Measurements from ENCODE around the gene MKRN2. TPM values are rescaled to one million over a fixed set of nuclear protein-coding genes. Genes with fewer than 3 reads are reported as not detected.

Gene MKRN2
- total RNA-seq, 1 experiment from 2014 or later = 20.3 TPM

DNA sequence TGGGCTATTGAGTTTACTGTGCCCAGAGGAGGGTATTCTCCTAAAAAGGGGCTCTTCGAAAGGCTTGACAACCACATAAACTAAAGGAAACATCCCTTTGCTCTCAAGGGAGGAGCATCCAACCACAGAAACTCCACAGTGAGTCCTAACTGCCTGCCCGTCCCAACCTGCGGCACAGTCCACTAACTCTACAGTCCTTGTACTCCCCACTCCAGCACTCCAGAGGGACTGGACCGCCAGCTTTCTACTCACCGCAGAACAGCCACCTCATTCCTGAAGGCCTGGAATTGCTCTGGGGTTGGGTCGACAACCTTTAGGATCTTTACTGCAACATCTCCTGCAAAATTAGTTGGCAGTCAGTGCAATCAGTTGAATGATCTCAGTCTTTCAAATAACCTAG lies 34.6 kb downstream of the MKRN2 start:
- H3K27me3 Mint-ChIP-seq (ENCODE audit: unreplicated experiment) = no peaks in the 10 kb centered on the region
- intact Hi-C loops (cut with micrococcal nuclease; ENCODE audit: unreplicated experiment) = no loop called here
- BruUV-seq (replicated peaks) = no TSS peak
- TF ChIP-seq, protein P1, sequence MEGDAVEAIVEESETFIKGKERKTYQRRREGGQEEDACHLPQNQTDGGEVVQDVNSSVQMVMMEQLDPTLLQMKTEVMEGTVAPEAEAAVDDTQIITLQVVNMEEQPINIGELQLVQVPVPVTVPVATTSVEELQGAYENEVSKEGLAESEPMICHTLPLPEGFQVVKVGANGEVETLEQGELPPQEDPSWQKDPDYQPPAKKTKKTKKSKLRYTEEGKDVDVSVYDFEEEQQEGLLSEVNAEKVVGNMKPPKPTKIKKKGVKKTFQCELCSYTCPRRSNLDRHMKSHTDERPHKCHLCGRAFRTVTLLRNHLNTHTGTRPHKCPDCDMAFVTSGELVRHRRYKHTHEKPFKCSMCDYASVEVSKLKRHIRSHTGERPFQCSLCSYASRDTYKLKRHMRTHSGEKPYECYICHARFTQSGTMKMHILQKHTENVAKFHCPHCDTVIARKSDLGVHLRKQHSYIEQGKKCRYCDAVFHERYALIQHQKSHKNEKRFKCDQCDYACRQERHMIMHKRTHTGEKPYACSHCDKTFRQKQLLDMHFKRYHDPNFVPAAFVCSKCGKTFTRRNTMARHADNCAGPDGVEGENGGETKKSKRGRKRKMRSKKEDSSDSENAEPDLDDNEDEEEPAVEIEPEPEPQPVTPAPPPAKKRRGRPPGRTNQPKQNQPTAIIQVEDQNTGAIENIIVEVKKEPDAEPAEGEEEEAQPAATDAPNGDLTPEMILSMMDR (IDR thresholded peaks at IDR 0.05; ENCODE audit: unreplicated experiment) = no peak
- H3K9me3 Mint-ChIP-seq (ENCODE audit: low read depth, unreplicated experiment) = no peaks in the 10 kb centered on the region
- CTCF ChIA-PET = no interaction called here
- no peak for DNase-seq
- H3K36me3 Mint-ChIP-seq (ENCODE audit: insufficient read depth, unreplicated experiment) = peaks cover 51% of the 10 kb centered on the region
- no peak overlapping the region for H3K27ac Mint-ChIP-seq (ENCODE audit: unreplicated experiment)
- no peak overlapping the region for H3K4me3 Mint-ChIP-seq (ENCODE audit: low read depth, unreplicated experiment)
- H3K4me1 Mint-ChIP-seq (ENCODE audit: low read depth, unreplicated experiment) = peaks cover 7% of the 10 kb centered on the region

DNA sequence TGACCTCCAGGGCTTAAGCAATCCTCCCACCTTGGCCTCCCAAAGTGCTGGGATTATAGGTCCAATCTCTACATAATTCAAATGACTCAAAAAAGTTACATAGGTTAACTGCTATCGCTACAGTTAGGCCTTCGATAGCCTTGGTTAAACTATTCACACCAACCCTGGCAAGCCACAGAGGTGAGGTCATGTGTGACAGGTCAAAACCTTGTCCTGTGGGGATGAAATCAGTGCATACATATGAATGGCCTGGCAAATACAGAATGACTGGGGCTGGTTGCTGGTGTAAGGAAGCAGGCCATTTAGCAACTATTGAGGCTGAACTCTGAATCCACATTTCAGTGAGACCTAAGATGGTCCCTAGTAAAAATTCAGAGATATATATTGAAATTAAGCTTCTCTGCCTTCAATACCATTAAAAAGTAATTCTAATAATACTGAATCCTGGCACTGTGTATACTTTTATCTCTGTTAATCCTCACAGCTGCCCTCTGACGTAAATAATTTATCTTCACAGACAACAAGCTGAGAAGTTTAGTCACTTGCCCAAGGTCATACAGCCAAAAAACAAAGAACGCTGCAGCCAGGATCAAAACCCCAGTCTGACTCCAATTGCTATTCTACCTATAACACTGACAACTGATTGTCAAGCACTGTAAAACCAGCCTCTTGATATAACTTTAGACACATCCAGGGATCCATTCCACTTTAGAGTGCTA lies 35.3 kb downstream of the MKRN2 start:
- CTCF ChIA-PET = interaction anchor here (0.7 kb wide), 1 partner anchor 282 kb away, joined by 4 read pairs; no protein-coding TSS in a partner anchor
- Mint-ChIP-seq H3K27me3 (ENCODE audit: unreplicated experiment) (no peaks in the 10 kb centered on the region), H3K36me3 (ENCODE audit: insufficient read depth, unreplicated experiment) (peaks cover 58% of the 10 kb centered on the region), H3K27ac (ENCODE audit: unreplicated experiment) (no peak overlapping the region), H3K4me1 (ENCODE audit: low read depth, unreplicated experiment) (peaks cover 7% of the 10 kb centered on the region), H3K9me3 (ENCODE audit: low read depth, unreplicated experiment) (no peaks in the 10 kb centered on the region), H3K4me3 (ENCODE audit: low read depth, unreplicated experiment) (no peak overlapping the region)
- no TSS peak for BruUV-seq (replicated peaks)
- intact Hi-C loops (cut with micrococcal nuclease; ENCODE audit: unreplicated experiment) = no loop called here
- DNase-seq = no peak
- TF ChIP-seq, protein P1 (IDR thresholded peaks at IDR 0.05; ENCODE audit: unreplicated experiment) = no peak

DNA sequence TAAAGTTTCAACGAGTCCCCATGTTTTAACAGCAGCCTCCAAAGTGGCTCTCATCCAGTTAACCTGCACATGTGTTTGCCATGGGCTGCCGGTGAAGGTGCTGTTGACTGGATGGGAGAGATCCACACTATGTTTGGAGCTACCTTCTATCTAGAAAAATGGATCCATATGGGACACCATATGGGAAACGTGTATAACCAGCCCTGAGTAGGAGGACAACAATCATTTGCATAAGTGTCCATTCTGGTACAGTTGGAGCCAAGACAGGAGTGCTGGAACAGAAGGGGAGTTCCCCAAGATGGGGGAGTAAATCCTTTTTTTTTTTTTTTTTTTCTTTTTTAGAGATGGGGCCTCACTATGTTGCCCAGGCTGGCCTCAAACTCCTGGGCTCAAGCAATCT lies 36.6 kb downstream of the MKRN2 start:
- TF ChIP-seq, protein P1 (IDR thresholded peaks at IDR 0.05; ENCODE audit: unreplicated experiment) = no peak
- intact Hi-C loops (cut with micrococcal nuclease; ENCODE audit: unreplicated experiment) = no loop called here
- H3K4me3 Mint-ChIP-seq (ENCODE audit: low read depth, unreplicated experiment) = no peak overlapping the region
- peaks cover 62% of the 10 kb centered on the region for H3K36me3 Mint-ChIP-seq (ENCODE audit: insufficient read depth, unreplicated experiment)
- H3K9me3 Mint-ChIP-seq (ENCODE audit: low read depth, unreplicated experiment) = no peaks in the 10 kb centered on the region
- DNase-seq = no peak
- no peak overlapping the region for H3K27ac Mint-ChIP-seq (ENCODE audit: unreplicated experiment)
- no TSS peak for BruUV-seq (replicated peaks)
- H3K4me1 Mint-ChIP-seq (ENCODE audit: low read depth, unreplicated experiment) = peaks cover 7% of the 10 kb centered on the region
- H3K27me3 Mint-ChIP-seq (ENCODE audit: unreplicated experiment) = no peaks in the 10 kb centered on the region
- CTCF ChIA-PET = interaction anchor here (0.6 kb wide), 1 partner anchor 67 kb away, joined by 3 read pairs; no protein-coding TSS in a partner anchor

DNA sequence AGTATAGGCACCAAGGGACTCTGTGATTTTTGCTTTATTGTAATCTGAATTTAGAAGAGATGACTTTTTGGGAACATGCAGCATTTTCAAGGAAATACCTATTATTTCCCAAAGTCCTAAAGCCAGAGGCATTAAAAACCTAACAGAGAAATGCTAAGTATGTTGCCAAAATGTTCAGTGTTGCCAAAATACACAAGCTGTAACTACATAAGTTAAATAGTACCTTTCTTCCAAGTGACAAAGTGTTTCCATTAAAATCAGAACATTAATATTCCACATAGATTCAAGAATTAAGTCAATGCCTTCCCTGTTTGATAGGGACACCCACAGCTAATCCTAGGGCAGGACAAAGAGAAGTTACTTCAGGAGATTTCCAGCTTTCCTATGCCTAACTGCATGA lies 42.0 kb downstream of the MKRN2 start:
- Mint-ChIP-seq H3K27me3 (ENCODE audit: unreplicated experiment) (no peaks in the 10 kb centered on the region), H3K36me3 (ENCODE audit: insufficient read depth, unreplicated experiment) (peaks cover 29% of the 10 kb centered on the region), H3K27ac (ENCODE audit: unreplicated experiment) (no peak overlapping the region), H3K4me3 (ENCODE audit: low read depth, unreplicated experiment) (no peak overlapping the region), H3K9me3 (ENCODE audit: low read depth, unreplicated experiment) (no peaks in the 10 kb centered on the region), H3K4me1 (ENCODE audit: low read depth, unreplicated experiment) (no peaks in the 10 kb centered on the region)
- CTCF ChIA-PET = no interaction called here
- no TSS peak for BruUV-seq (replicated peaks)
- TF ChIP-seq, protein P1 (IDR thresholded peaks at IDR 0.05; ENCODE audit: unreplicated experiment) = no peak
- no peak for DNase-seq
- intact Hi-C loops (cut with micrococcal nuclease; ENCODE audit: unreplicated experiment) = no loop called here

Measured in Calu3 (cell line).